Dermis lymphatic vessel endothelial cell (primary cell): ENCODE measurements around the gene KLHL13. TPM values are rescaled to one million over a fixed set of nuclear protein-coding genes. Genes with fewer than 3 reads are reported as not detected.

Experiments used
- total RNA-seq: library from RNA; depleted of rRNA; stranded (reverse); fragments of >200 nt; gene quantifications from 2 replicates; pipeline ENCODE4 v1.2.1, GENCODE V29; 2014

Gene KLHL13
- 0.34 and 0.54 TPM in 2 replicates for total RNA-seq

GRCh38 chrX:118116713-118117550 lies at the start of gene KLHL13:
KLHL13 (minus strand) TSS chrX:118116810; CDS start chrX:118028473, 88,337 bp downstream.

Other genes with a start within 250 kb of the KLHL13 start
- gene WDR44, start 229.3 kb upstream of the KLHL13 start, total RNA-seq: 9.2 and 10.2 TPM in 2 replicates